ENCODE measurements around the gene TRIM71. TPM values are rescaled to one million over a fixed set of nuclear protein-coding genes. Genes with fewer than 3 reads are reported as not detected.

Gene TRIM71
- total and polyA plus RNA-seq, 2 of the 13 experiments (the other 11 are each of a cell fraction or from before 2014, with no cell fraction given) = 21.7 to 76.9 TPM

GRCh38 chr3:32818229-32818969 lies 602 bp downstream of the TRIM71 start (continued):
- TF ChIP-seq ZFX (CRISPR knock-in tag; IDR thresholded peaks at IDR 0.05; ENCODE audit: low read depth) (no peak), ZNF773 (CRISPR knock-in tag; IDR thresholded peaks at IDR 0.05; ENCODE audit: borderline replicate concordance) (peak; percentile 31; the same call in 1 of the 2 replicates), ZFY (CRISPR knock-in tag; IDR thresholded peaks at IDR 0.05) (no peak), XRCC5 (optimal IDR thresholded peaks at IDR 0.05; ENCODE audit: low read length) (no peak), SSRP1 (CRISPR knock-in tag; IDR thresholded peaks at IDR 0.05) (no peak), ZNF251 (CRISPR knock-in tag; IDR thresholded peaks at IDR 0.05) (no peak), ATF7-NPFF (CRISPR knock-in tag; IDR thresholded peaks at IDR 0.05; ENCODE audit: low read depth) (peak; percentile 22; the same call in 1 of the 2 replicates), ZSCAN29 (CRISPR knock-in tag; conservative IDR thresholded peaks at IDR 0.05) (no peak), SAP130 (CRISPR knock-in tag; IDR thresholded peaks at IDR 0.05; ENCODE audit: low read depth) (peak; percentile 39; the same call in 1 of the 2 replicates), ZC3H13 (CRISPR knock-in tag; IDR thresholded peaks at IDR 0.05) (peak; percentile 99), RNF2 (conservative IDR thresholded peaks at IDR 0.05; ENCODE audit: low read depth) (no peak), ZGPAT (CRISPR knock-in tag; IDR thresholded peaks at IDR 0.05) (no peak), POGK (CRISPR knock-in tag; conservative IDR thresholded peaks at IDR 0.05) (no peak), ZBTB39 (CRISPR knock-in tag; IDR thresholded peaks at IDR 0.05) (no peak), ZNF232 (CRISPR knock-in tag; IDR thresholded peaks at IDR 0.05; ENCODE audit: borderline replicate concordance) (0 out of 2 replicates have a peak, but pooled peaks have one; percentile 28), MAFF (IDR thresholded peaks at IDR 0.05; ENCODE audit: low read depth, low read length) (no peak), ZNF768 (CRISPR knock-in tag; IDR thresholded peaks at IDR 0.05) (peak; percentile 44; the same call in 1 of the 2 replicates), ZNF124 (CRISPR knock-in tag; IDR thresholded peaks at IDR 0.05) (no peak), HMGXB4 (CRISPR knock-in tag; IDR thresholded peaks at IDR 0.05; ENCODE audit: borderline replicate concordance in 1 of 2, low read depth in 1 of 2) (no peak), KLF11 (CRISPR knock-in tag; IDR thresholded peaks at IDR 0.05) (no peak), HDAC1 (CRISPR knock-in tag; IDR thresholded peaks at IDR 0.05) (peak; percentile 38; the same call in 1 of the 2 replicates)
- TF ChIP-seq, protein P1, sequence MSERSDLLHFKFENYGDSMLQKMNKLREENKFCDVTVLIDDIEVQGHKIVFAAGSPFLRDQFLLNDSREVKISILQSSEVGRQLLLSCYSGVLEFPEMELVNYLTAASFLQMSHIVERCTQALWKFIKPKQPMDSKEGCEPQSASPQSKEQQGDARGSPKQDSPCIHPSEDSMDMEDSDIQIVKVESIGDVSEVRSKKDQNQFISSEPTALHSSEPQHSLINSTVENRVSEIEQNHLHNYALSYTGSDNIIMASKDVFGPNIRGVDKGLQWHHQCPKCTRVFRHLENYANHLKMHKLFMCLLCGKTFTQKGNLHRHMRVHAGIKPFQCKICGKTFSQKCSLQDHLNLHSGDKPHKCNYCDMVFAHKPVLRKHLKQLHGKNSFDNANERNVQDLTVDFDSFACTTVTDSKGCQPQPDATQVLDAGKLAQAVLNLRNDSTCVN (CRISPR knock-in tag; IDR thresholded peaks at IDR 0.05; ENCODE audit: borderline replicate concordance) = no peak

Measured in HepG2 (cell line).